KMS-11 (cell line): ENCODE data around the gene ENOX2.

Source experiments
- H2AFZ ChIP-seq: fragments of 200-600 bp; sonication (generic); 2 replicates; pipeline ENCODE4 v1.6.1; 2016; ENCODE audit warnings: antibody characterized with exemption, mixed run types, low read depth
- H3K27ac ChIP-seq: fragments of 200-600 bp; sonication (generic); 2 replicates; pipeline ENCODE4 v1.6.1; 2016; ENCODE audit warnings: mild to moderate bottlenecking, mixed run types
- H3K27me3 ChIP-seq: fragments of 200-600 bp; sonication (generic); 2 replicates; pipeline ENCODE4 v1.6.1; 2017; ENCODE audit warnings: mild to moderate bottlenecking, low read depth, mixed run types, moderate library complexity; ENCODE audit not compliant: insufficient read depth
- H3K36me3 ChIP-seq: fragments of 200-600 bp; sonication (generic); 2 replicates; pipeline ENCODE4 v1.6.1; 2017; ENCODE audit warnings: mild to moderate bottlenecking, mixed run types; ENCODE audit not compliant: insufficient read depth
- H3K4me1 ChIP-seq: fragments of 200-600 bp; sonication (generic); 2 replicates; pipeline ENCODE4 v1.6.1; 2016; ENCODE audit warnings: mild to moderate bottlenecking, low read depth, mixed run types; ENCODE audit not compliant: poor library complexity, severe bottlenecking
- H3K4me2 ChIP-seq: fragments of 200-600 bp; sonication (generic); 2 replicates; pipeline ENCODE4 v1.7.0; 2016; ENCODE audit warnings: mild to moderate bottlenecking, mixed run types
- H3K4me3 ChIP-seq: fragments of 200-600 bp; sonication (generic); IDR thresholded peaks from 2 replicates; pipeline ENCODE4 v1.6.1; 2017; ENCODE audit warnings: low read depth, low read length, mixed read lengths; ENCODE audit not compliant: insufficient read depth
- H3K79me2 ChIP-seq: fragments of 200-600 bp; sonication (generic); 2 replicates; pipeline ENCODE4 v1.6.1; 2016; ENCODE audit warnings: low read depth, mixed run types; ENCODE audit not compliant: insufficient read depth
- H3K9ac ChIP-seq: fragments of 200-600 bp; sonication (generic); 2 replicates; pipeline ENCODE4 v1.6.1; 2016; ENCODE audit warnings: mild to moderate bottlenecking, mixed run types
- H4K20me1 ChIP-seq: fragments of 200-600 bp; sonication (generic); 2 replicates; pipeline ENCODE4 v1.6.1; 2016; ENCODE audit warnings: mild to moderate bottlenecking, mixed run types; ENCODE audit not compliant: insufficient read depth
- CTCF ChIP-seq: fragments of 200-600 bp; sonication (generic); conservative IDR thresholded peaks from 2 replicates; pipeline ENCODE4 v1.6.1; 2017; ENCODE audit warnings: low read depth, mild to moderate bottlenecking, antibody characterized with exemption, low read length, moderate library complexity, mixed read lengths

The ENOX2 gene

DNA sequence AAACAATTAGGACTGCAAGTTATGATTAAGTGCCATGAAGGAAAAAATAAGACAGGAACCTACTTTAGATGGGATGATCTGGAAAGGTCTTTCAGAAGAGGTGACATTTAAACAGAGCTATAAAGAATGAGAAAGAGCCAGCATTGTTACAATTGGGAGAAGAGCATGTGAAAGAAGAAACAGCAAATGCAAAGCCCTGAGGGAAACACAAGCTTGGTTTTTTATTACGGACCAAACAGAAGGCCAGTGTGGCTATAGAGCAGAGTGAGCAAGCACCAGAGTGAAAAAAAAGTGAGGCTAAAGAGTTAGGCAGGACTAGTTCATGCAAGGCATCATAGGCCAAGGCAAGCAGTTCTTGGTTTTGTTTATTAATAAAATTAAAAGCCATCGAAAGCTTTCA is 325.6 kb downstream of the ENOX2 start:
- Histone ChIP-seq H3K4me1 (peaks cover 8% of the 10 kb centered on the region), H3K36me3 (no peaks in the 10 kb centered on the region), H3K4me3 (no peak overlapping the region), H3K79me2 (no peaks in the 10 kb centered on the region), H3K9ac (no peak overlapping the region), H3K27me3 (no peaks in the 10 kb centered on the region), H3K4me2 (no peak overlapping the region), H3K27ac (no peak overlapping the region), H4K20me1 (no peaks in the 10 kb centered on the region), H2AFZ (no peak overlapping the region)
- TF ChIP-seq CTCF: no peak

GRCh38 chrX:130575831-130576389 is 327.1 kb downstream of the ENOX2 start:
- Histone ChIP-seq H3K79me2 (no peaks in the 10 kb centered on the region), H3K9ac (no peak overlapping the region), H3K27ac (no peak overlapping the region), H3K27me3 (no peaks in the 10 kb centered on the region), H4K20me1 (no peaks in the 10 kb centered on the region), H2AFZ (0 out of 2 replicates have a peak overlapping the region, but pooled peaks have one; percentile 23), H3K36me3 (no peaks in the 10 kb centered on the region), H3K4me2 (no peak overlapping the region), H3K4me1 (peaks cover 8% of the 10 kb centered on the region), H3K4me3 (no peak overlapping the region)
- peak; percentile 82 for TF ChIP-seq CTCF
